SKM-1 treated with dmso at 0.1 percent for 144 hours (cell line): ENCODE data around the gene ERC1.
"Not testable (repeated sequence)": the region's sequence is repeated elsewhere in the genome, so short reads cannot be mapped to it uniquely, and the experiment has no call there.

Experiments
- DNase-seq: peaks from one replicate; lab custom pipeline; 2025; ENCODE audit not compliant: unreplicated experiment; lab: John Stamatoyannopoulos, UW

Gene ERC1

GRCh38 chr12:1216560-1216959 is 225.5 kb downstream of the ERC1 start:
- DNase-seq = no peak

GRCh38 chr12:1217191-1217949 is 226.3 kb downstream of the ERC1 start:
- DNase-seq = no peak

- DNase-seq = no peak
Measured at GRCh38 chr12:1218369-1218768, 227.3 kb downstream of the ERC1 start.

DNA sequence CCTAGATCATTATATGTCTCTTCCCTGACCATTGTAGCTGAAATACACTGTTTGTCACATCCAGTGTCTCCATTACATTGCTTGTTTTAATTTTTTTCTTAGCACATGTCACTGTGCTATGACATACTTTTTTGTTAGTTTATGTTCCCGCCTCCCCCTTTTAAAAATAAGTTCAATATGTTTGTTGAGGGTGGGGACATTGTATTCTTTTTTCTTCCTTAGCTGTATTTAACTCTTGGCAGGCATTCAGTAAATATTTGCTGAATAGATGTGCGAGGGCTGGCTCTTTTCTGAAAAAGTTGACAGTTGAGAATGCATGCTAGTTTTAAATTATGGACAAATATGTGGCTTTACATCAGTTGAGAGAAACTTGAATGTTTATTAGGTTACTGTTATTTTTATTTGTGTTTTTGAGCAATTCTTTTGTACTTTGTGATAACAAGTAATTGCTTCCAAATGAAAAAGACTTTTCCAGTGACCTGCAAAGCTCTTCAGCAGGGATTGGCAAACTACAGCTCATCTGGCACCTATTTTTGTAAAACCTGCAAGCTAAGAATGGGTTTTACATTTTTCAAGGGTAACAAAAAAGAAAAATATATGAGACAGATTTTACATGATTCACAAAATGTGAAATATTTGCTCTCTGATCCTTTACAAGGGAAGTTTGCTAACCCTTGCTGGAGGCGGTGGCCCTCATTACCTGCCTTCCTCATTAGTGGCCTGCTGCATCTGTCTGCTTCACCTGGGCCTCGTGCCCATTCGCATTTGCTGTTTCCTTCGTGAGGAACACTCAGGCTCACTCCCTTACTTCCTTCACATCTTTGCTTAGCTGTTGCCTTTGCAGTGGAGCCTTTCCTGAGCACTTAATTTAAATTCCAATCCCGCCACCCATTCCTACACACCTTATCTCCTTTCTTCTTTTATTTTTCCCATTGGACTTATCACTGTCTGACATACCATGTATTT is 229.4 kb downstream of the ERC1 start:
- DNase-seq = no peak

- no peak for DNase-seq
Measured at GRCh38 chr12:1222858-1223639, 232.0 kb downstream of the ERC1 start.

- DNase-seq = no peak
Measured at GRCh38 chr12:1226951-1227350, 235.9 kb downstream of the ERC1 start.

DNA sequence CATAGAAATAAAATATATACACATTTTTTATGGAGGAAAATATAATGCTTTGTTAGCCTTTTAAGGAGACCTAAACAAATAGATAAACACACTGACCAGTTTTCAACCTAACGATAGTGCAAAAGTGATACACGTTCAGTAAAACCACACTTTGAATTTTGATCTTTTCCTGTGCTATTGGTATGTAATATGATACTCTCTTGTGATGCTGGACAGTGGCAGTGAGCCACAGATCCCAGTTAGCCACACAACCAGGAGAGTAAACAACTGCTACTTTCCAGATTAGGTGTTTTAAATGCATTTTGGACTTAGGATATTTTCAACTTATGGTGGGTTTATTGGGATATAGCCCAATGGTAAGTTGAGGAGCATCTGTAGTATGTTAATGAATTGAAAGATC is 243.1 kb downstream of the ERC1 start:
- DNase-seq = no peak

GRCh38 chr12:1246637-1247036 is 255.6 kb downstream of the ERC1 start:
- DNase-seq = no peak

- DNase-seq = no peak
Measured at GRCh38 chr12:1250641-1251040, 259.6 kb downstream of the ERC1 start.

- DNase-seq = no peak
Measured at GRCh38 chr12:1252758-1253157, 261.7 kb downstream of the ERC1 start.

GRCh38 chr12:1255125-1255524 is 264.1 kb downstream of the ERC1 start:
- not testable (repeated sequence) for DNase-seq

DNA sequence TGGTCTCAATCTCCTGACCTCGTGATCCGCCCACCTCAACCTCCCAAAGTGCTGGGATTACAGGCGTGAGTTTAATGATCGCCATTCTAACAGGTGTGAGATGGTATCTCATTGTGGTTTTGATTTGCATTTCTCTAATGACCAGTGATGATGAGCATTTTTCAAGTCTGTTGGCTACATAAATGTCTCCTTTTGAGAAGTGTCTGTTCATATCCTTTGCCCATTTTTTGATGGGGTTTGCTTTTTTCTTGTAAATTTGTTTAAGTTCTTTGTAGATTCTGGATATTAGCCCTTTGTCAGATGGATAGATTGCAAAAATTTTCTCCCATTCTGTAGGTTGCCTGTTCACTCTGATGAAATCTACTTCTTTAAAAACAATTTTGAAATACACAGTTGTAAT is 264.8 kb downstream of the ERC1 start:
- not testable (repeated sequence) for DNase-seq

- no peak for DNase-seq
Measured at GRCh38 chr12:1256285-1256684, 265.3 kb downstream of the ERC1 start.

- DNase-seq = no peak
Measured at GRCh38 chr12:1256991-1257390, 266.0 kb downstream of the ERC1 start.

- no peak for DNase-seq
Measured at GRCh38 chr12:1262011-1262410, 271.0 kb downstream of the ERC1 start.

DNA sequence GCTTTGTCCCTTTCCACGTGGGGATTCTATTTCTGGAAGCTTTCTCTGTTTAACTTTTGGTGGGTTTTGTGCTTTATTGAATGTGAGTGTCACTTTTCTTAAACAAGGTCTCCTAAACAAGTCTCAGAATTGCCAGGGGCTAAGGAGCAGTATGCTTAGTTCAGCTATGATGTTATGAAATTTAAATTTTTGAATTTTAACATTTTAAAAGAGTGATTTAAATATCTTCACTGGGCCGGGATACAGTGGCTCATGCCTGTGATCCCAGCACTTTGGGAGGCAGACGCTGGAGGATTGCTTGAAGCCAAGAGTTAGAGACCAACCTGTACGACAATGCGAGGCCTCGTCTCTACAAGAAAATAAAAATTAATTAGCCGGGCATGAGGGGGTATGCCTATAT is 276.2 kb downstream of the ERC1 start:
- no peak for DNase-seq

- no peak for DNase-seq
Measured at GRCh38 chr12:1272142-1272541, 281.1 kb downstream of the ERC1 start.

DNA sequence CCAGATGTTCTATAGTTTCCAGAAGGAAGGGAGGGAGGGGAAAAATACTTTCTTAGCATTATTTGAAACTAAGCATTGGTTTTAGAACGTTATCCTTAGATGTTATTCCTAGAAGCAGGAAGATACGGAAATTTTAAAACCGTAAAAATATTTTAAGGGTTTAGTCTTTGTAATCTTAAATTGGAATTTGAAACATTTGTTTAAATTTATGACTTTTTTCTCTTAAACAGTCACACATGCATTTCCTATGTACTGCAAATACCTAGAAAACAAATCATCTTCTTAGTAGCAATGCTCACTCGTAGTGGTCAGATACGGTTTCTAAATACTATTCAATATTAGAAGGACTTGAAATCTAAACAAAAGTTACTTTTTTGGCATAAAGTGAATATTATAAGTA is 282.0 kb downstream of the ERC1 start:
- no peak for DNase-seq

DNA sequence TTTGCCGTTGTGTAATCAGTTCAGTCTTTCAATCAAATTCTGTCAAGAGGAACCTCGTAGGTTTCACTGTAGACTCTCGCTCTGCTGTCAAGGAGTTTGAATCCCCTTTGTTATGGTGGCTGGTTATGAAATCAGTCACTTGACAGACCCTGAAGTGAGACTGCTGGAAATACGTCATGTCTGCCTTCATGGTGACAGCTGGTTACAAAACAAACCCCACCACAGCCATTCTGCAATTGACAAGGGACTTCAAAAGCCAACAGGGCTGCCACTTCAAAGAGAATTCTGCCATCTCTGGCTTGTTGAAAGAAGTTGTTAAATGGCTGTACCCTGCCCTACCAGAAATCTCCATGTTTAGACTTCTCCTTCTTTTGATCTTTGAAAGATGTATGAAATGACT is 286.9 kb downstream of the ERC1 start:
- no peak for DNase-seq

DNA sequence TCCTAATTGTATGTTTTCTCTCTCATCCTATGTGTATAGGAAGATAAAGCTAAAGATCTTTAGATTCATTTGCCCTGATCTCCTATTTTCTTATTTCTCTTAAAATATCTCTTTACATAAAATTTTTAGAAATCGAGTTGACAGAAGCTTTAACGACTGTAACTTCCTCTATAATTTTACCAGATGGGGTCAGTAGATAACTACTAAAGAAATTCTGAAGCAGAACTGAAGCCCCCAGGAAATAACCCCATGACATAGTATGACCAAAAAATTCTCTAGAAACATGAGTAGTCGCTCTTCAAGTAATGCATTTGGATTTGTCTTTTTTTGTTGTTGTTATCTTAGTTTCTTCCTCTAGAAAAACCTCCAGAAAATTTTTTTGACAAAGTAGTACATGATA is 288.0 kb downstream of the ERC1 start:
- DNase-seq = no peak

GRCh38 chr12:1280059-1280458 is 289.0 kb downstream of the ERC1 start:
- DNase-seq = no peak
